Embryonic facial prominence (tissue), 1 donor: ENCODE results near the gene EPHA8.
A peak's percentile ranks its signal among the peaks of the same experiment; 100 is the strongest.

Experiments
- DNase-seq: peaks from one replicate; pipeline ENCODE4 v3.0.0-alpha.2; 2016; ENCODE audit errors: extremely low spot score

The EPHA8 gene

GRCh38 chr1:22592919-22593790 lies 29.9 kb downstream of the EPHA8 start:
- no peak for DNase-seq

DNA sequence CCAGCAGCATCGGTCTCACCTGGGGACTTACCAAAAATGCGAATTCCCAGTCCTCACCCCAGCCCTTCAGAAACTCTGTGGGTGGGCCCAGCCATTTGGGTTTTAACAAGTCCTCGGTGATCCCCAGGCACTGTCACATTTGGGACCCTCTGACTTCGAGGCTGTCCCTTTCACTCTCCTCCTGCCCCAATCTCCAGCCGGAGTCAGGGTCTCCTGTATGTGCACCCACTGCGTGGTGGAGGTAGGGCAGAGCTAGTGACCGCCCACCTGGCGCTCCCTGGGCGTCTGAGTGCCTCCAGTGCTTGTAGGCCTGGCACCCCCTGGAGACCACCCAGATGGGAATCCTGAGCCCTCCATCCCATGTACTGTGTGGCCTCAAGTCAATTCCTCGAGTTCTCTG lies 31.1 kb downstream of the EPHA8 start:
- no peak for DNase-seq

- DNase-seq, result no peak
Measured at GRCh38 chr1:22595108-22595507, 31.8 kb downstream of the EPHA8 start.

- no peak for DNase-seq
Measured at GRCh38 chr1:22597301-22597965, 34.1 kb downstream of the EPHA8 start.

- DNase-seq, result no peak
Measured at GRCh38 chr1:22597996-22598395, 34.7 kb downstream of the EPHA8 start.

GRCh38 chr1:22598736-22599135 lies 35.4 kb downstream of the EPHA8 start:
- no peak for DNase-seq

GRCh38 chr1:22600071-22600816 lies 37.0 kb downstream of the EPHA8 start:
- no peak for DNase-seq

DNA sequence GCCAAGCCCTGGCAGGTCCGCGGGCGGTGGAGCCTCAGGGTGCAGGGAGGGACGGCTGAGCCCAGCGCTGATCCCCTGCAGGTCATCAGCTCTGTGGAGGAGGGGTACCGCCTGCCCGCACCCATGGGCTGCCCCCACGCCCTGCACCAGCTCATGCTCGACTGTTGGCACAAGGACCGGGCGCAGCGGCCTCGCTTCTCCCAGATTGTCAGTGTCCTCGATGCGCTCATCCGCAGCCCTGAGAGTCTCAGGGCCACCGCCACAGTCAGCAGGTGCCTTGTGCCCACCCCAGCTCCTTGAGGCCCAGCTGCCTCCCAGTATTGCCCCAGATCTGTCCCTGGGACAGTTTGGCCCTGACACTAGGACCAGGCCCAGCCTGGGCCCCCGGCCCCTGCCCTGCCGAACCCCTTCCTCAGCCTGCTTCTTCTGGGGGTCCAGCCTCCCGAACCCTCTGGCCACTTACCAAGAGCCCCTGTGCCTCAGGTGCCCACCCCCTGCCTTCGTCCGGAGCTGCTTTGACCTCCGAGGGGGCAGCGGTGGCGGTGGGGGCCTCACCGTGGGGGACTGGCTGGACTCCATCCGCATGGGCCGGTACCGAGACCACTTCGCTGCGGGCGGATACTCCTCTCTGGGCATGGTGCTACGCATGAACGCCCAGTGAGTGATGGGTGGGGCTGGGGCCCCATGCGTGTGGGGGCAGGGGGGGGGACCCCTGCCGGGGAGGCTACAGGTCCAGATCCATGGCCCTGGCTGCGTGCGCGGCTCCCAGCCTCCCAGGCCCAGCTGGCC lies 37.7 kb downstream of the EPHA8 start:
- DNase-seq, result no peak

DNA sequence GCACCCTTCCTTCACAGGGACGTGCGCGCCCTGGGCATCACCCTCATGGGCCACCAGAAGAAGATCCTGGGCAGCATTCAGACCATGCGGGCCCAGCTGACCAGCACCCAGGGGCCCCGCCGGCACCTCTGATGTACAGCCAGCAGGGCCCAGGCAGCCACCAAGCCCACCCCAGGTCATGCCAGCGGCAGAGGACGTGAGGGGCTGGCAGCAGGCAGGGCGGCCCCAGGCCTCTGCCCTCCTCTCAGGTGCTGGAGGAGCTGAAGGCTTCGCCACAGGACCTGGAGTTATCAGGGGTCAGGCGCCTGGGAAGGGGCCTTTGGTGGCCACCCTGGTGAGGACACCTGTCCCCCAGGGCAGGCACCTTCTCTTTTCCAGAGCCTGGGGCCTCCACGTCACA lies 38.3 kb downstream of the EPHA8 start:
- no peak for DNase-seq

DNA sequence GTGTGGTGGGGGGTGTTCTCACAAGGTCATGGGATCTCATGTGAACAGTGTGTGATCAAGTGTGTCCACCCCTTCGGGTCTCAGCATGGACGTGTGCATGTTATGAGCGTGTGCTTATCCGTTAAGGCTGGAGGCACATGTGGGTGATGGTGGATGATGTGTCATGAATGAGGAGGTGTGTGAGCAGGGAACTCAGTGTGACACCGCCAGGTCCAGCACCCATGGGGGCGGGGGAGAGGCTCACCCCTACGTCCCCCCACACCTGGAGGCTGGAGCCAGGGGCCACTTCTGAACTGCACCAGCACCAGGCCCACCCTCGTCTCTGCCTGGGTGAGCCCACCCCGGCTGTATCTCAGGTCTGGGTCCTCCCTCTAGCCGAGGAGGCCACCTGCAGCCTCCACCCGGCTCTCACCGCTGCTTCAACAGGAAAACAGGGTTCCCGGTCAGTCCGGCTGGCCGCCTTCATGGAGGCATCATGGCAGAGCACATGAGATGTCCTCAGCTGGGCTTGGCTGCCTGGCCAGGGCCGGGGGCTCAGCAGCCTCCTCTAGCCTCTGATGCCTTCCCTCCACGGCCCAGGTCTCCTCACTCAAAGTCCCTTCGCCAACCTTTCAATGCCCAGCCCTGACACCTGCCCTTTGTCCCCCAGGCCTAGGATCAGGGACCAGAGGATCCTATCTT lies 38.9 kb downstream of the EPHA8 start:
- DNase-seq, result no peak

GRCh38 chr1:22606161-22606560 lies 42.9 kb downstream of the EPHA8 start:
- DNase-seq, result no peak

- no peak for DNase-seq
Measured at GRCh38 chr1:22607154-22607553, 43.9 kb downstream of the EPHA8 start.

GRCh38 chr1:22608361-22608760 lies 45.1 kb downstream of the EPHA8 start:
- no peak for DNase-seq

- DNase-seq, result no peak
Measured at GRCh38 chr1:22609291-22609690, 46.0 kb downstream of the EPHA8 start.

DNA sequence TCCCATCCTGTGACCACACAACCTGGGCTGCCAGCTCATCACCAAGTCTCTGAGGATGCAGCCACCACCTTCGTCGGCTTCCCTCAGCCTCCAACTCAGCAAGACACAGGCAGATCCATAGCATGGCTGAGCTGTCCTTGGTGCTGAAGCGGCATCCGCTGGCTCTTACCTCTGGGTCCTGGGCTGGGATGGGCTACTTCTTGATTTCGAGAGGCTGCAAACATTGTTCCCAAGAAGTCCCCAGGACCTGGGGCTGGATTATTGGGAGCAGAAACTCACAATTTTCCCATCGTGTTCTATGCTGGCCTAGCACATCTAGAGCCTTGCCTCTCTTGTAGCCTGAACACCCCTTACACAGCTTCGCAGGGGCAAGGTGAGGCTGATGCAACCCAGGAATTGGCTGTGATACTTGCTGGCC lies 48.2 kb downstream of the EPHA8 start:
- DNase-seq, result peak; percentile 46

DNA sequence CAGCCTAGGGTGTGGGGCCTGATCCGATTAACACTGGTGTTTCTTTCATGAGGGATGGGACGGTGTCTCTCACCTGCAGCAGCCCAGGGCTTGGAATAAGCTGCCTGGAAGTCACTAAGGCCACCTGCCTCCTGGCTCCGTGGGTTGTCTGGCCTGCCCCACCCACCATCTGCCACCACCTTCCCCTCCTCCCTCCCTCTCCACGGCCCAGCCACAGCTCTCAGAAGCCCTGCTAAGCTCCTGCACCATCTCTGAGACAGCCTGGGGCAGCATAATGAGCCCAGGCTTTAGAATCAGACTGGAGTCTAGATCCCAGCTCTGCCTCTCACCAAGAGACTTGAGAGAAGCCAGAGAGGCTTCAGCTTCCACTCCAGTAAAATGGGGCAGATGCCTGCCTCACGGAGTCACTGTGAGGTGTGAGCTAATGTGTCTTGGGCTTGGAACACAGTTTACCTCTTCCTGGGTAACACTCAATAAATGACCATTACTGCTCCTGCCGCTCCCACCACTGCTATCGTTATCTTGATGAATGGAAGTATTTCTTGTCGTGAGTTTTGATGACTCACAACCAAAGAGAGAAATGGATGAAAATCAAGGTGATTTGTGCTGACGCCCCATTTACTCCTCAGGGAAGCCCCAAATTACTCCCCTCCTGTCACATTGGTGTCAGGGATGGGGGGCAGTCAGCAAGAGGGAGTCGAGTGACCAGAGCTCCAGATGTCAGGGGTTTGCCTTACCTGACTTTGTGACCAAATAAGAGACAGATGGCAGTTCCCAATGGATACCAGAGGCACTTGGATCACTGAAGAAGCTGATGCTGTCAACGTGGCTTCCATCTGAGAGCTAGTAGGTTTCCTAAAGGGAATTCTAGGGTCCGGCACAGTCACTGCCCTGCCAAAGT lies 49.6 kb downstream of the EPHA8 start:
- no peak for DNase-seq

DNA sequence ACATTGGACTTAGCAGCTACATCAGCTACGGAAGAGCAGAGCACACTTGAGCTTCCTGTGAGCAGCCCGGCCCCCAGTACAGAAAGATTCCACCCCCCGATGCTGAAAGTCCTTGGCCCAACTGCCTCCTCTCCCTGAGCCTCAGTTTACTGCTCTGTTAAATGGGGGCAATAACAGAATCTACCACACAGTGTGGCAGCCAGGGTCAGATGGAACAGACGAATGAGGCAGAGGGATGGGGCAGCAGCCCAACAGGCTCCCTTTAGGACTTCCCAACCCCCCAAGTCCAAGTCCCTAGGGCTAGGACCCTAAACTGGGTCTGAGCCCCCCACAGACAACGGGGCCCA lies 50.3 kb downstream of the EPHA8 start:
- DNase-seq, result no peak

- no peak for DNase-seq
Measured at GRCh38 chr1:22613951-22614350, 50.7 kb downstream of the EPHA8 start.

- DNase-seq, result no peak
Measured at GRCh38 chr1:22615886-22616285, 52.6 kb downstream of the EPHA8 start.

- no peak for DNase-seq
Measured at GRCh38 chr1:22616571-22616970, 53.3 kb downstream of the EPHA8 start.
